ENCODE data around the gene ZNF777.

The ZNF777 gene

GRCh38 chr7:149462101-149462520 is 1.2 kb upstream of the ZNF777 start:
- H3K4me3 ChIP-seq (ENCODE audit: low read depth, low read length), result no peak overlapping the region
- in situ Hi-C loops (cut with HindIII; ENCODE audit: low sequenced_read_pairs), result no loop called here
- DNase-seq (ENCODE audit: low read depth), result no peak
- TF ChIP-seq CTCF (IDR thresholded peaks at IDR 0.05; ENCODE audit: low read depth, low read length, missing control alignments), result no peak

GRCh38 chr7:149459540-149460452 is 1.1 kb downstream of the ZNF777 start:
- no peak for DNase-seq (ENCODE audit: low read depth)
- in situ Hi-C loops (cut with HindIII; ENCODE audit: low sequenced_read_pairs), result no loop called here
- H3K4me3 ChIP-seq (ENCODE audit: low read depth, low read length), result peak overlapping the region; percentile 57
- no peak for TF ChIP-seq CTCF (IDR thresholded peaks at IDR 0.05; ENCODE audit: low read depth, low read length, missing control alignments)

- no peak for DNase-seq (ENCODE audit: low read depth)
- H3K4me3 ChIP-seq (ENCODE audit: low read depth, low read length), result peak overlapping the region; percentile 50
- TF ChIP-seq CTCF (IDR thresholded peaks at IDR 0.05; ENCODE audit: low read depth, low read length, missing control alignments), result no peak
- in situ Hi-C loops (cut with HindIII; ENCODE audit: low sequenced_read_pairs), result no loop called here
These were observed 1.7 kb downstream of the ZNF777 start for GRCh38 chr7:149459201-149459539.

- H3K4me3 ChIP-seq (ENCODE audit: low read depth, low read length), result no peak overlapping the region
- no peak for TF ChIP-seq CTCF (IDR thresholded peaks at IDR 0.05; ENCODE audit: low read depth, low read length, missing control alignments)
- DNase-seq (ENCODE audit: low read depth), result no peak
- in situ Hi-C loops (cut with HindIII; ENCODE audit: low sequenced_read_pairs), result no loop called here
These were observed 2.6 kb downstream of the ZNF777 start for GRCh38 chr7:149458235-149458634.

- H3K4me3 ChIP-seq (ENCODE audit: low read depth, low read length), result no peak overlapping the region
- in situ Hi-C loops (cut with HindIII; ENCODE audit: low sequenced_read_pairs), result no loop called here
- no peak for DNase-seq (ENCODE audit: low read depth)
- no peak for TF ChIP-seq CTCF (IDR thresholded peaks at IDR 0.05; ENCODE audit: low read depth, low read length, missing control alignments)
These were observed 3.1 kb downstream of the ZNF777 start for GRCh38 chr7:149457766-149458165.

- DNase-seq (ENCODE audit: low read depth), result no peak
- no peak for TF ChIP-seq CTCF (IDR thresholded peaks at IDR 0.05; ENCODE audit: low read depth, low read length, missing control alignments)
- H3K4me3 ChIP-seq (ENCODE audit: low read depth, low read length), result no peak overlapping the region
- in situ Hi-C loops (cut with HindIII; ENCODE audit: low sequenced_read_pairs), result no loop called here
These were observed 4.1 kb downstream of the ZNF777 start for GRCh38 chr7:149456506-149457421.
